CD4-positive, alpha-beta T cell treated with Interleukin-6 at 100 ng/mL for 8 hours (primary cell): Measurements from ENCODE around the gene MAN1B1.

Experiments
- DNase-seq: peaks from one replicate; pipeline ENCODE4 v3.0.0-alpha.2; 2020; ENCODE audit warnings: mixed read lengths, low spot score

The MAN1B1 gene

DNA sequence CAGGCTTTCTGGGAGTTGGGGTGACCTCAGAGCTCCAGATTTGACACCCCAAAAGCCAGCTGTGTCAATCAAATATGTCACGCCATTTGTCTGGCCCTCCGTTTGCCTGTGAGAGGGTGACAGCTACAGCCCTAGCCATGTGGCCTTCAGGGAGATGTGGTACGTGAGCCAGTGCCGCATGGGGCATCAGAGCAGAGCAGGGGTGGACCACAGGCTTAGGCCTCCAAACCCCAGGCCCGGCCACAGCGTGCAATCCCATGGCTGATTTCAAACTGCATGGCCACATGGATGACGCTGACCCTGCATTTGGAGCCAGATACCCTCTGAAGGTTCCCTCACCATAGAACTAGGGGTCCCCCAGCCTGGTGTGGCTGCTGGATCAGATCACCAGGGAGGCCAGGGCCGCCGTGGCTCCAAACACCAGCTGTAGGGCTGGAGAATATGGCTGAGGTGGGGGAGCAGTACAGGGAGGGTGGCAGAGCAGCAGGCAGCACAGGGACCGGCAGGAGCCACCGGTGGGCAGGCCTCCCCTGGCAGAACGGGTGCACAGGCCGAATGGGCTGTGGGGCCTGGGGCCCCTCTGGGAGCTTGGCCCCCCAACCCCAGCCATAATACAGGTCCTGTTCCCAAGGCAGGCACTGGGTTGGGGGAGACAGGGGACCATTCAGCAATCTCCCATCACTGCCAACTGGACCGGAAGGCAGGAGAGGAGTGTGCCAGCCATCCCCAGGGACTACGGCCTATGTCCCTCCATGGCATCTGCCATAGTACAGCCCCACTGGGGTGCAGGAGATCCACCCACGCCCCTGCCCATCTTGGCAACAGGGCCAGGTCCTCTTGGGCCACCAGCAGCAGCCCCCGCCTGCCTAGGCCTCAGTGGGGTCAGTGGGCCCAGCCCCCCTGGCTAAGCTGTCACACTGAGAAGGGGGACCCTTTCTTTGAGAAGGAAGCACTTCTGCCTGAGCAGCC is 18.0 kb upstream of the MAN1B1 start:
- no peak for DNase-seq

DNA sequence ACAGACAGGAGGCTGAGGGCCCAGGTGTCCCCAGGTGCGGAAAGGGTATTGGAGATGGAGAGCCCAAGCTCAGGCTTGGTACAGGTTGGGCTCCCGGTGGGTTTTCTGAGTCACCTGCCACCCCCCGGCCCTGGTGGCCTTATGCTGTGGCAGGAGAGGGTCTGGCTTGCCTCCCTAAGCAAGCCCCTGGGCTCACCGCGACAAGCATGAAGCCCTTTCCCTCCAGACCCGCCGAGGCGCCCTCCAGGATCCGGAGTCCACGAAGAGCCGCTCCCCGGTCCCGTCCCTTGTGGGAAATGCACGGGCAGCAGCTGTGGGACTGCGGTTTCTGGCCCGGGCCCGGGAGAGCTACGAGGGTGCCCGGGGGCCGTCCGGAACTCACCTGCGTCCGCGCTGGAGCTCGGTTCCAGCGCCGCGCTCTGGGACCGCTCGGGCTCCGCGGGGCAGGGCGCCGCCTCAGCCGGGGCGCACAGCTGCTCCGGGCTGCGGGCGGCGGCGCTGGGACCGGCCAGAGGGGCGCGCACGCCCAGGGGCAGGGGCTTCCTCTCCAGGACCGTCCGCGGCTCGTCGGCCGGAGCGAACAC is 17.2 kb upstream of the MAN1B1 start:
- no peak for DNase-seq

DNA sequence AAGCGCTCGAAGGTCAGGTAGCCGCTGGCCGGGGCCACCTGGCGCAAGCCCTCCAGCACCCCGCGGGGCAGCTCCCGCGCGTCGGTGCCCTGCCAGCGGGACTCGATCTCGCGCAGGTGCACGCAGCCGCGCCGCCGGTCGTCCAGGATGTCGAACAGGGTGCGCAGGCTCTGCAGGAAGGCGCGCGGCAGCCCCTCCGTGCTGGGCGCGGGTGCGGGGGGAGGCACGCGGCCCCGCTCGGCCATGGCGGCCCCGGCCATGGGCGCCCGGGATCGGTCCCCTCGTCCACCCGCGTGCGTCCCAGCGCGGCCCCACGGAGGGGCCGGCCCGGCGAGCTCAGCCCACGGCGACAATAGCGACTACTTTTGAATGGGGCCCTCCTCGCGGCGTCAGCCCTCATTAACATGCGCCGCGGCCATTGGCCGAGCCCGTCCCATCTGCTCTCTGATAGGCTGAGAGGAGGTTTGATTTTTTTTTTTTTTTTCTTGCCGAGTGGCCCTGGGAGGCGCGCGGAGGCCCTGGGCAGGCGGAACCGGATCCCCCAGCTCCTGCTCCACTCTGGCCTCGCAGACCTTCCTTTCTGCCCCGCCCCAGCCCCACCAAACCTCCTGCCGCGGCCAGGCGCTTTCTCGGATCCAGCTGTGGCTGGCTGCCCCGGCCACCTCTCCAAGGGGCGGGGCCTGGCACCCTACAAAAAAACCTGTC is 16.4 kb upstream of the MAN1B1 start, which contains the start of gene SAPCD2:
Gene SAPCD2 (minus strand): TSS at position 357 of the 705 bp plus-strand sequence. CDS start 97 bp downstream, at position 260.
- peak; percentile 81 for DNase-seq

DNA sequence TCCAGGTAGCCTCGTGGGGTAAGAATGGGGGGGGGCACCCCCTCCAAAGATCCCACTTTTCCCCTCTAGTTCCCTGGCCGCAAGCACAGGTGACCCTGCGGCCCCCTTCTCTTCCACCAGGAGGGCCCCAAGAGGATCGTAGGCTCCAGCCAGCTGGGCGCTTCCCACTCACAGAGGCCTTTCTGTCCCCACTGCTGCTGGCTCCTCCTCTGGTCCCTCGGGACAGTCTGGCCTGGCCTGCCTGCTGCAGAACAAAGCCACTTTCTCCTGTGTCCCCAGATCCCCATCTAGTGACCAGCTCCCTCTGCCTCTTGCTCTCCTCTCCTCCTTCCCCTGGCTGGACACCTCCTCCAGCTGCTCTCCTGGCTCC is 15.9 kb upstream of the MAN1B1 start:
- DNase-seq: no peak

DNA sequence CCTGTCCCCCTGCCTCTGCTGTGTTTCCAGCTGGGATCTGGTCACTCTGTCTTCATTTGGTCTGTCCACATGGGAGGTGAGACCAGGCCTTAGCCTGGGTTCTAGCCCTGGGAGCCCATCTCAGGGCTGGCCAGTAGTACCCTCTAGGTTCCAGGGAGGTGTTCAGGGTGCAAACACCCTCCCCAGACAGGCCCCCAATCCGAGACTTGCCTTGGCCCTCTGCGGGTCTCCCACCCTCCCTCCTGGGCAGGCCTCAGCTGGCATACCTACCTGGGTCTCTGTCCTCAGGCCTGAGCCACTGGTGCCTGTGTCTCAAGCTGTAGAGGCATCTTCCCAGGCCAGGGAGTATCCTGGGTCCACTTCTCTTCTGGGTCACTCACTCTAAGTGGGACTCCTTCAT is 15.5 kb upstream of the MAN1B1 start:
- DNase-seq: no peak

DNA sequence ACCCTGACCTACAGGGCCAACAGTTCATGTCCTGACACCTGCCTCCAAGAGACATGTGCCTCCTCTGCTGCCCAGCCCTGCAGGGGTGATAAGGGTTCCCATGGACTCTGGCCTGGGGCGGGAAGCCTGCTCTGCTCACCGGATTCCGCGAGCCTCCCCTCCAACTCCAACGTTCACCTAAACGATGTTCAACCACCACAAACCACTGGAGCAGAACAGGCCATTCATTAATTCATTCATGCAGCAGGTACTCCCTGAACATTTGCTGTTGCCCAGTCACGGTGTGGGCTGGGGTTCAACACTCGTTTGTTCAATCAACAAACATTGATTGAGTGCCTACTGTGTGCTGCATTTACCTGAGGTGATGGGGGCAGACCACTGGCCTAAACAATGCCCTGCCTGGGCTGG is 12.8 kb upstream of the MAN1B1 start:
- no peak for DNase-seq

DNA sequence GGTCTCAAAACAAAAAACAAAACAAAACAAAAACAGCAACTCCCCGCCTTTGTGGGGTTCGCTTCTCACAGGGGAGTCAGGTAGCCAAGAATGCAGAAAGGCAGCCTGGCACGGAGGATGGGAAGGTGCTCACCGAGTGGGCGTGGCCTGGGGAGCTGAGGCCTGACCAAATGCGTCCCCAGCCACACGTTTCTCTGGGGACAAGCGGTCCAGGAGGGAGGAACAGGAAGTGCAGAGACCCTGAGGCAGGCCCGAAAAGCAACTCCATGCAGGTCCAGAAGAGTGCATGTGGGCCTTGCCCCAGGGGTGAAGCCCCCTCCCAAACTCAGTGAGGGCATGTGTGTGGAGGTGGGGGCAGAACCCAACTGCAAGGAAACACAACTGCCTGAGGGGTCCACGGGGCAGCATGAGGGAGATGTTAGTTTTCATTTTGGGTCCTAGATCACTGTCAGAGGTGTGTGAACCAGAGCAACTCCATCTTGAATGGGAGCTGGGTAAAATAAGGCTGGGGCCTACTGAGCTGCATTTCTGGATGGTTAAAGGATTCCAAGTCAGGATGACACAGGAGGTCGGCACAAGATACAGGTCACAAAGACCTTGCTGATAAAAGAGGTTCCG is 12.0 kb upstream of the MAN1B1 start:
- no peak for DNase-seq

DNA sequence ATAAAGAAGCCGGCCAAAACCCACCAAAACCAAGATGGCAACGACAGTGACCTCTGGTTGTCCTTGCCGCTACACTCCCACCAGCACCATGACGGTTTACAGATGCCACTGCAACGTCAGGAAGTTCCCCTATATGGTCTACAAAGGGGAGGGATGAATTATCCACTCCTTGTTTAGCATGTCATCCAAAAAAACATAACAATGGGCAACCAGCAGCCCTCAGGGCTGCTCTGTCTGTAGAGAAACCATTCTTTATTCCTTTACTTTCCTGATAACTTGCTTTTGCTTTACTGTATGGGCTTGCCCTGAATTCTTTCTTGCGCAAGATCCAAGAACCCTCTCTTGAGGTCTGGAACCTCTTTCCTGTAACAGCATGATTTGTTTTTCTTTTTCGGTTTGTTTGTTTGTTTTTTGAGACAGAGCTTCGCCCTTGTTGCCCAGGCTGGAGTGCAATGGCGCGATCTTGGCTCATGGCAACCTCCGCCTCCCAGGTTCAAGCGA is 11.5 kb upstream of the MAN1B1 start:
- no peak for DNase-seq

DNA sequence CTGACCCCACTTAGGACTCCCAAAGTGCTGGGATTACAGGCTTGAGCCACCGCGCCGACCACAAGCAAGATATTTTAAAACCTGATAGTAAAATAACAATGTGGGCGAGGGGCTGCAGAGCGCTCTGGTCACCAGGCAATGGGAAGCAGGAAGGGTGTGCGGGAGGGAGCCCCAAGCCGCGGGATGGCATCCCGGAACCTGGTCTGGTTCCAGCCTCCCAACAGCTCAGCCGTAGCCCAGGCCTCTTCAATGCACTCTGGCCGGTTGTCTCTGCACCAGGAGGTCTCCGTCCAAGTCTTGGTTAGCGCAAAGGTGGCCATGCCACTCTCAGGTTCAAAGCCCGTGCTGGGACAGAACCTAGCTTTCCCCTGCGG is 10.2 kb upstream of the MAN1B1 start:
- DNase-seq: no peak

DNA sequence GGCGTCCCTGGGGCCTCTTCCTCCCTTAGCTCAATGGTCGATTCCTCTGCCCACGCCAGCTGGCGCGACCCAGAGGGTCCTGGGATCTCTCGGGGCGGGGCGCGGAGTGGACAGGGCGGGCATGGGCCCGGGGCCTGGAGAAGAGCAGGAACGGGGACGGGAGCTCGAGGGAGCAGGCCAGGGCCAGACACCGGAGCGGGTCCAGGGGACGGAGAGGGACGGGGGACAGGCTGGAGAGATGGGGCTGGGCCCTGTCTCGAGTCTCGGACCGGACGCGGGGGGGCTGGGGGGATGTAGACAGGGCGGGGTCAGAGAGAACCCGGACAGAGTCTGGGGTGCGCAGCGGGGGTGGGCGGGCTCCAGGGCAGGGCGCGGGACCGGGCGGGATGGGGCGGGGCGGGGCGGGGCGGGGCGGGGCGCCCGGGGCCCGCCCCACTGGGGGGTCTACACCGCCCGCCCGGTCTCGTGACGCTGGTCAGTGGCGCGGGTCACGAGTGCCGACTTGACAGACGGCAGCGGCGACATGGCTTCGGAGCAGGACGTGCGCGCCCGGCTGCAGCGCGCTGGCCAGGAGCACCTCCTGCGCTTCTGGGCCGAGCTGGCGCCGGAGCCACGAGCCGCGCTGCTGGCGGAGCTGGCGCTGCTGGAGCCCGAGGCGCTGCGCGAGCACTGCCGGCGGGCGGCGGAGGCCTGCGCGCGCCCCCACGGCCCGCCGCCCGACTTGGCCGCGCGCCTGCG is 9.6 kb upstream of the MAN1B1 start, which contains the start of gene UAP1L1:
Gene UAP1L1 (plus strand): TSS at position 508 of the 738 bp plus-strand sequence. CDS start 16 bp downstream, at position 524.
- peak; percentile 49 for DNase-seq

DNA sequence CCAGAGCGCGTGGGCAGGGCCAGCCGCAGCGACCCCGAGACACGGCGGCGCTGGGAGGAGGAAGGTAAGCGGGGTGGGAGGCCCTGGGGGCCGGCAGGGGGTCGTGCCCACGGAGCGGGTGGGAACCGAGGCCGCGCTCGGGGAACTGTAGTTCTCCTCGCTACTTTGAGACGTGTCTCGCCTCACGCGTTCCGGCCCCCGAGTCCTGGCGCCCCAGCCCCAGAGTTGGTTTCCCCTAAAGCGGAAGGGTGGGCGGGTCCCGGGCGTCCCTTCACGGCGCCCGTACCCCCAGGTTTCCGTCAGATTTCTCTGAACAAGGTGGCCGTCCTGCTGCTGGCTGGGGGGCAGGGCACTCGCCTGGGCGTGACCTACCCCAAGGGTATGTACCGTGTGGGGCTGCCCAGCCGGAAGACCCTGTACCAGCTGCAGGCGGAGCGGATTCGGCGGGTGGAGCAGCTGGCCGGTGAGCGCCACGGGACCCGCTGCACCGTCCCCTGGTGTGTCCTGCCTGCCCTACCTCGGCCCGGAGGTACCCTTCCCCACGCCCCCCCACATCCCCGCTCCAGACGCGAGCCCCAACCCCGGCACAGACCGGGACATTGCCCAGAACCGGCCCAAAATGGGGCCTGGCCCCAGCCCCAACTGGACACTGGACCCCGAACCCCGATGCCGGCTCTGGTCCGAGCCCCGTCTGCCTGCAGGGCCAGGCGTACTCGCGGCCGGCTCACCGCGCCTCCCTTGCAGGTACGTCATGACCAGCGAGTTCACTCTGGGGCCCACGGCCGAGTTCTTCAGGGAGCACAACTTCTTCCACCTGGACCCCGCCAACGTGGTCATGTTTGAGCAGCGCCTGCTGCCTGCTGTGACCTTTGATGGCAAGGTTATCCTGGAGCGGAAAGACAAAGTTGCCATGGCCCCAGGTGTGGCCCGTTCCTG is 8.8 kb upstream of the MAN1B1 start:
- peak; percentile 19 for DNase-seq

DNA sequence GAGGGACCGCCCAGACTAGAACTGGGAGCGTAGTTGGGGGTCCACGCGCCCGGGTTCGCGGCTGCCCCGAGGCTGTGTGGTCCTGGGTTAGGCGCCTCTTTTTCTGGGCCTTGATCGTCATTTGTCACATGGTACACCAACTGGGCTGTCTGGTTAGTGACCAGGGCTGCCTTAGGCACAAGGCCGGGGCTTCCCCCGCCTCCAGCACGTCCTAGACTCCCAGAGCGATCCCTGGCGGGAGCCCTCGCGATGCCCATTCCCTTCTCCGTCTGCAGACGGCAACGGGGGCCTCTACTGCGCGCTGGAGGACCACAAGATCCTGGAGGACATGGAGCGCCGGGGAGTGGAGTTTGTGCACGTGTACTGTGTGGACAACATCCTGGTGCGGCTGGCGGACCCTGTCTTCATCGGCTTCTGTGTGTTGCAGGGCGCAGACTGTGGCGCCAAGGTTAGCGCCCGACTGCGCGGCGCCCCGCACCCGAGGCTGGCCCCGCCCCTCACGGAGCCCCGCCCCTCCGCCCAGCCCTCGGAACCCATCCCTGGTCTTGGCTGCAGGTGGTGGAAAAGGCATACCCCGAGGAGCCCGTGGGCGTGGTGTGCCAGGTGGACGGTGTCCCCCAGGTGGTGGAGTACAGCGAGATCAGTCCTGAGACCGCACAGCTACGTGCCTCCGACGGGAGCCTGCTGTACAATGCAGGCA is 7.9 kb upstream of the MAN1B1 start:
- DNase-seq: no peak

DNA sequence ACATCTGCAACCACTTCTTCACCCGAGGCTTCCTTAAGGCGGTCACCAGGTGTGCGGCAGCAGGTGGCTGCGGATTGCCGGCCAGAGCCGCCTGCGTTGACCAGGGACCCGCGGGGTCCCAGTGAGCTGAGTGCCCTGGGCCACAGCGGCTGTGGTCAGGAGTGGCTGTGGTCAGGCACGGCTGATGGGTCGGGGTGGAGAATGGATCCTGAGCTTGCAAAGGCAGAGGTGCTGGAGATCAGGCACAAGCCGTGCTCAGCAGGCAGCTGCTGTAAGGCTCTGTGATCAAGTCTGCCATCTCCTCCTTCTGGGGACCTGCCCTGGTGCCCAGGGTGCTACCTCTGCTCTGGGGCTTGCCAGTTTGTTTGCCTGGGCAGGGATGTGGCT is 7.4 kb upstream of the MAN1B1 start:
- no peak for DNase-seq

DNA sequence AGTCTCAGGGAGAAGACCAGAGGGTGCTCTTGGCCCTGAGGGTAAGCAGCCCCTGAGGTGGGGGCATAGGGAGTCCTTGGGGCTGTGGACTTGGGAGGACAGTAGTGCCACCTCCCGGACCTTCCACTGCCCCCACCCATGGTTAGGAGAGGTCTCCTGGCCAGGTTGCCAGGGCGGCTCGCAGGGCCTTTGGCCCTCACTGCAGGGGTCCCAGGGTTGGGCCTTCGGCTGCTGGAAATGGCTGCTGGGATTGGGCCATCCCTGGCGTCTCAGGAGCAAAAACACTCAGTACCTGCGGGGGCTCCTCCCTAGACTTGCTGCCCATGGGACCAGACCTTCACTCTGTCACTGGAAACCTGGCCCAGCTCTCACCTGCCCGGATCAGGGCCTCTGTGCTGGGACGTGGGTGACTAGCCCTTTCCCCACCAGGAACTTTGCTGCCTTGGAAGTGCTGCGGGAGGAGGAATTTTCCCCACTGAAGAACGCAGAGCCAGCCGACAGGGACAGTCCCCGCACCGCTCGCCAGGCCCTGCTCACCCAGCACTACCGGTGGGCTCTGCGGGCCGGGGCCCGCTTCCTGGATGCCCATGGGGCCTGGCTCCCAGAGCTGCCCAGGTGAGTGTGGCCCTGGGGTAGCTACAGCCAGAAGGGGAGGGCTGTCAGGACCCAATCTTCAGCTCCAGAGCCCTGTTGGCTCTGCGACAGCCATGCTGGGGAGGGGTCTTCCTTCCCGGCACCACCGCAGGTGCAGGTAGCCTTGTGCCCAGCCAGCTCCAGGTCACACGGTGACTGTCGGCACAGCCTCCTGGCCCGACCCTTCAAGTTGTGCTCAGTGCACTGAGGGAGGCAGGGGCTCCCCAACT is 6.3 kb upstream of the MAN1B1 start:
- no peak for DNase-seq

DNA sequence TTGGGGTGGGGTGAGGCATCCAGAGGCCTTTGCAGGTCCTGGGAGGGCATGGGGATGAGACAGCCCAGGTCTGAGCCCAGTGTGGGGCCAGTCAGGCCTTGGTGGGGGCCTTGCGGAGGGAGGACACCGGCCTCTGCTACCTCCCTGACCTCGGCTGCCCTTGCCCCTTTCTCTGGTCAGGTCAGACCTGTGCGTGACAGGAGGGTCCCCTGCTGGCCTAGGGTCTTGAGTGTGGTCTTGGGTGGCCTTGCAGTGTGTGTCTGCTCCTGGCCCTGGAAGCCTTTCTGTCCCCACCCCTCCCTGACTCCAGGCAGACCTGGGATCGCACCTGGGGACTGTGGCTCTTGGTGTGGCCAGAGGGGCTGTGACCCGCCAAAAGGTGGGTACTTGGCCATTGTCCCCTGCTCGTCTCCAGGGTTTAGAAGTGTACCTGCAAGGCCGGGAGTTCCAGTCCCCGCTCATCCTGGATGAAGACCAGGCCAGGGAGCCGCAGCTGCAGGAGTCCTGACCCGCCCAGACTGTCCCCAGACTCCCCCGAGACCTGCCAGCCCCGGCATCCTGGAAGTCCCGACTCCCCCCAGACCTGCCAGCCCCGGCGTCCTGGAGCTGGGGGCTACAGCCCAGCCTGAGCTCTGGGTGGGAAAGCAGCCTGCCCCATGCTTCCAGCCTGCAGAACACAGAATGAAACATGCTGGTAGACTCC is 4.4 kb upstream of the MAN1B1 start:
- no peak for DNase-seq

DNA sequence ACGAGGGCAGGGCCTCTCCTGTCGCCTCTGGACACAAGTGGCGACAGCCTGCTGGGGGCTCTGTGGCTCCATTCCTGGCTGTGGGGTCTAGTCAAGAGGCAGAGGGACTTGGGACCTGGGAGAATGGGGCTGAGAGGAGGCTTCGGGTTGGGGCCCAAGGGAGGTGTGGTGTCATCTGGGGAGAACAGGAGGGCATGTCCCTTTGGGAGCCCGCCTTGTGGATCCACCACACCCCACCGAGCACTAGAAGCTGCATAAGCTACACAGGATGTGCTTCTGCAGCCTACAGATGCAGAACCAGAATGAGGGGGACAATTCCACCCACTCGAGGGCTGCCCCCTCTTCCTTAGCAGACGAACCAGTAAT is 3.9 kb upstream of the MAN1B1 start:
- DNase-seq: no peak

DNA sequence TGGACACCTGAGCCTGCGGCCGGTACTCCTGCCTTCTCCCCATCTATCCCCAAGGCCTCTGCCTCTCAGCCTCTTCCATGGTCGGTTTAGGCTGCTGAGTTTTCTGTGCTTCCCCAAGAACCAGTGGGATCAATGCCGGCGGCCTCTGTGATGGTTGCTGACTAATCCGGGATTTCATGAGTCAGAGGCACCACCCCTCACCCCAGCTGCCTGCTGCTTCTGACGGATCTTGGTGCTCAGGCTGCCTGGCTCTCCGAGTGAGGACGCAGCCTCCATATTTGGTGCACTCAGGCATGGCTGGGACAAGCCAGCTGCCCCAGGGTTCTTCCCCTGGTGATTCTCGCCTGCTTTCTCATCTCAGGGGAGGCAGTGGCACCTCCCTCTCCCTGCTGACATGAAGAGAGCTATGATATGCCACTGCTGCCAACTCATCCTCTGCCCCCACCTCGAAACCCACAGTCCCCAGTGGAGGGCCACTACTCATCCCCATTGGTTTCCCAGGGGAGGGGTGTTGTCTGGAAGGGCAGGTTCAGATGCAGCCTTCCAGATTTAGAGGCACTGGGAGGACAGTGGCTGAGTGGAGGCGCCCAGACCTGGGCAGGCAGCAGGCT is 3.3 kb upstream of the MAN1B1 start:
- DNase-seq: no peak

DNA sequence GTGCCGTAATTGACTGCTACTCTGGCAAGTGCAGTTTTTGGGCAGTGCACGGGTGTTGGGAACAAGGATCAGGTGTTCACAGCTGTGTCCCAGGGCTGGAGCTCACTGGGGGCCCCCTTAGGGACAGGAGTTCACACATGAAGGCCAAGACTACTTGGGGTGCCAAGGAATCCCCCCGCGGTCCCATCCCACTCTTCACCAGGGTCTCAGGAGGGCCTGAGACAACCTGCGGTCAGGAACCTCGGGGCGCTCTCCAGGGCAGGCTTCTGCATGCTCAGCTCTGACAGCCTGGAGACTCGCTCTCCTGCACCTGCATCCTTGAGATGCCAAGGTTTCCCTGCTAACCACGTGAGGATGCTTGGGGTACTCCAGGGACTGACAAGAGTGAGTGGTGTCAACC is 2.3 kb upstream of the MAN1B1 start:
- DNase-seq: no peak
